Adrenal gland (tissue), 5 donors: ENCODE results near the gene ACHE.
"Not testable (repeated sequence)": the region's sequence is repeated elsewhere in the genome, so short reads cannot be mapped to it uniquely, and the experiment has no call there.

Source experiments
- CTCF ChIP-seq, 6 experiments: fragments of 450-650 bp in 4 of 6; fragments of 200-600 bp in 2 of 6; sonication (generic) in 1 of 6; IDR thresholded peaks; 1 replicate in 5 of 6; 2 replicates in 1 of 6; pipeline versions ENCODE4 v1.5.1 to v1.8.0; 2016 to 2021; ENCODE audit warnings: antibody characterized with exemption in 6 of 6, mild to moderate bottlenecking in 2 of 6, moderate library complexity in 1 of 6
- POLR2A ChIP-seq, 2 donors: fragments of 450-650 bp; IDR thresholded peaks; one replicate each; pipeline ENCODE4 v1.6.1; 2017; ENCODE audit warnings: antibody characterized with exemption in 2 of 2, mild to moderate bottlenecking in 2 of 2, moderate library complexity in 1 of 2
- donor health status: DM: no; HTN: no; CAD: no.

- TF ChIP-seq POLR2A, CTCF (IDR thresholded peaks at IDR 0.05): not testable (repeated sequence)
These were observed 24.2 kb upstream of the ACHE start for GRCh38 chr7:100919779-100920437.
